PC-9 (cell line): ENCODE data around the gene MAML3. TPM values are rescaled to one million over a fixed set of nuclear protein-coding genes. Genes with fewer than 3 reads are reported as not detected.

ENCODE experiments used
- BruUV-seq: library from RNA; stranded (reverse); fragments of 400-500 nt; replicated peaks from 2 replicates; lab custom pipeline; 2021; lab: Mats Ljungman, UMichigan
- CTCF ChIA-PET: fragments of 300-600 bp; sonication (Branson Sonifier 250); formaldehyde crosslinking; loops from one replicate; lab custom pipeline; 2022; ENCODE audit warnings: antibody characterized with exemption; lab: Charles Lee
- POLR2A ChIA-PET: fragments of 300-600 bp; sonication (Branson Sonifier 250); formaldehyde crosslinking; loops from one replicate; lab custom pipeline; 2022; ENCODE audit warnings: antibody characterized with exemption; ENCODE audit not compliant: unreplicated experiment; lab: Charles Lee
- DNase-seq, 2 experiments: peaks; one replicate each; pipeline versions ENCODE4 v3.0.0 to v3.0.0-alpha.2; 2015 to 2022; ENCODE audit warnings: mixed read lengths in 1 of 2
- H2AFZ ChIP-seq: fragments of 200-600 bp; sonication (generic); 2 replicates; pipeline ENCODE4 v1.8.1; 2017; ENCODE audit warnings: antibody characterized with exemption
- H3F3A ChIP-seq: fragments of 200-600 bp; sonication (generic); 2 replicates; pipeline ENCODE4 v1.8.1; 2017; ENCODE audit warnings: antibody characterized with exemption, mild to moderate bottlenecking, low read depth; ENCODE audit not compliant: insufficient read depth
- H3K27ac ChIP-seq: fragments of 200-600 bp; sonication (generic); 2 replicates; pipeline ENCODE4 v1.6.1; 2016; ENCODE audit warnings: mixed run types
- H3K27me3 ChIP-seq: fragments of 200-600 bp; sonication (generic); 2 replicates; pipeline ENCODE4 v1.6.1; 2016; ENCODE audit warnings: low read depth, mixed run types; ENCODE audit not compliant: insufficient read depth
- H3K36me3 ChIP-seq: fragments of 200-600 bp; sonication (generic); 2 replicates; pipeline ENCODE4 v1.6.1; 2016; ENCODE audit warnings: low read depth, mixed run types
- H3K4me1 ChIP-seq: fragments of 200-600 bp; sonication (generic); replicated peaks from 2 replicates; pipeline ENCODE4 v1.6.1; 2016; ENCODE audit warnings: mixed run types; ENCODE audit not compliant: insufficient read depth
- H3K4me2 ChIP-seq: fragments of 200-600 bp; sonication (generic); 2 replicates; pipeline ENCODE4 v1.6.1; 2017; ENCODE audit warnings: mixed run types
- H3K4me3 ChIP-seq: fragments of 200-600 bp; sonication (generic); 2 replicates; pipeline ENCODE4 v1.6.1; 2016; ENCODE audit warnings: mixed run types
- H3K79me2 ChIP-seq: fragments of 200-600 bp; sonication (generic); 2 replicates; pipeline ENCODE4 v1.6.1; 2017; ENCODE audit warnings: low read depth, mixed run types
- H3K9me2 ChIP-seq: fragments of 200-600 bp; sonication (generic); 2 replicates; pipeline ENCODE4 v1.8.1; 2017; ENCODE audit warnings: mild to moderate bottlenecking; ENCODE audit not compliant: insufficient read depth
- H3K9me3 ChIP-seq: fragments of 200-600 bp; sonication (generic); 2 replicates; pipeline ENCODE4 v1.8.1; 2016; ENCODE audit warnings: low read depth; ENCODE audit not compliant: insufficient read depth
- H4K20me1 ChIP-seq: fragments of 200-600 bp; sonication (generic); 2 replicates; pipeline ENCODE4 v1.8.1; 2017; ENCODE audit not compliant: insufficient read depth
- EZH2 ChIP-seq: fragments of 200-600 bp; sonication (generic); IDR thresholded peaks from 2 replicates; pipeline ENCODE4 v1.8.0; 2017; ENCODE audit warnings: antibody characterized with exemption, low read depth
- intact Hi-C: fragments of 100-400 bp; cut with micrococcal nuclease; formaldehyde crosslinking; loops from one replicate; pipeline ENCODE4 v1.10.0; 2022; ENCODE audit not compliant: unreplicated experiment
- total RNA-seq: library from RNA; stranded (reverse); gene quantifications from 2 replicates; pipeline ENCODE4 v1.2.3, GENCODE V29; 2021
- TF ChIP-seq, protein P1 (sequence below): fragments of 200-600 bp; sonication (generic); conservative IDR thresholded peaks from 2 replicates; pipeline ENCODE4 v1.6.1; 2017; ENCODE audit warnings: mixed run types, antibody characterized with exemption, mild to moderate bottlenecking, moderate library complexity

The MAML3 gene
- total RNA-seq, 1 experiment from 2014 or later = 15.2 TPM

DNA sequence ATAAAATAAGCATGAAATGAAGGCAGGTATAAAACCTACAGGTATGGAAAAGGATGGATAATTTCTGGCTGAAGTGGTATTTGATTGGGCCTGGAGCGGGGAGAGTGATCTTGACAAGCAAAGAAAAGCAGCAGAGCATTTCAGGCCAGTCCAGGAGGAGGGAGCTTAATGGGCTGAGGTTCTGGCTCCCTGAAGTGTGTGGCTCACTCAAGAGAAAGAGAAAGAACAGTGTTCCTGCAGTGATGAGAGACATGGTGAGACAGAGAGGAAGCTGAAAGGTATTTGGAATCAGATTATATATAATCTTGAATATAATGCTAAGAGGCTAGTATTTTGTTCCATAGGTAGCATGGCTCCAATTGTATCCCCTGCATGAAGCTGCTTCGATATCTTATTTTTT is 334.9 kb downstream of the MAML3 start:
- no peak overlapping the region for H2AFZ ChIP-seq
- no peaks in the 10 kb centered on the region for H3K27me3 ChIP-seq
- no peak overlapping the region for H3K4me2 ChIP-seq

DNA sequence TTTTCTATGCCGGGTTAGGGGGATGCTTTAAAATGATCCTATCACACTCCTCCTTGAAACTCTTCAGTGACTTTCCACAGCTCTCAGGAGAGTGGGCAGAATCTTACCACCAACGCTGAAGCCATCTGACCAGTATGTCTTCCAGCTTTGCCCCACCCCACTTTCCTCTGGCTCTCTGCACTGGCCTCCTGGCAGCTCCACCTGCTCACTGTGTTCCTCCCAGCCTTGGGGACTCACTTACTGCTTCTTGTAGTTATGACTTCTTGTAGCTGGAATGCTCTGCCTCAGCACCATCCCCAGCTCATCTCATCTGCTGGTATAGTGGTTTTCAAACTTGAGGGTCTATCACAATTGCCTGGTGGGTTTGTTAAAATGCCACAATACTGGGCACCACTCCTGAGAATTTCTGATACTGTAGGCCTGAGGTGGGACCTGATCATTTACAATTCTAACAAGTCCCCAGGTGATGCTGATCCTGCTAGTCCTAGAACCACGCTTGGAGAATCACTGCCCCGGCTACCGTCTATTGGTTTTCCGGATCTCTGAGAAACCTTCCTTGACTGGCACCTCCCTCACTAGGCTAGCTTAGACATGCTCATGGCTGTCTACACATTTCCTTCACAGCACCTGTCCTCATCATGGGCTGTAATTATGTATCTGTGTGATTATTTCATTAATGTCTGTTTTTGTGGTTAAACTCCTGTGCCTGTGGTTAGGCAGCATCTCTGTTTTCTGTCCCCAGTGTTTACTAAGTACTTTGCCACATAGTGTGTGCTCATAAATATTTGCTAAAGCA is 336.1 kb downstream of the MAML3 start:
- DNase-seq = no peak
- Histone ChIP-seq H3K4me3 (no peak overlapping the region), H2AFZ (no peak overlapping the region), H3K9me2 (no peaks in the 10 kb centered on the region), H3K36me3 (no peaks in the 10 kb centered on the region), H3K4me2 (no peak overlapping the region), H3K9me3 (no peaks in the 10 kb centered on the region), H4K20me1 (no peaks in the 10 kb centered on the region), H3K79me2 (no peaks in the 10 kb centered on the region), H3K27me3 (no peaks in the 10 kb centered on the region), H3K4me1 (no peaks in the 10 kb centered on the region), H3K27ac (no peak overlapping the region), H3F3A (no peaks in the 10 kb centered on the region)
- CTCF ChIA-PET = no interaction called here
- TF ChIP-seq, protein P1, sequence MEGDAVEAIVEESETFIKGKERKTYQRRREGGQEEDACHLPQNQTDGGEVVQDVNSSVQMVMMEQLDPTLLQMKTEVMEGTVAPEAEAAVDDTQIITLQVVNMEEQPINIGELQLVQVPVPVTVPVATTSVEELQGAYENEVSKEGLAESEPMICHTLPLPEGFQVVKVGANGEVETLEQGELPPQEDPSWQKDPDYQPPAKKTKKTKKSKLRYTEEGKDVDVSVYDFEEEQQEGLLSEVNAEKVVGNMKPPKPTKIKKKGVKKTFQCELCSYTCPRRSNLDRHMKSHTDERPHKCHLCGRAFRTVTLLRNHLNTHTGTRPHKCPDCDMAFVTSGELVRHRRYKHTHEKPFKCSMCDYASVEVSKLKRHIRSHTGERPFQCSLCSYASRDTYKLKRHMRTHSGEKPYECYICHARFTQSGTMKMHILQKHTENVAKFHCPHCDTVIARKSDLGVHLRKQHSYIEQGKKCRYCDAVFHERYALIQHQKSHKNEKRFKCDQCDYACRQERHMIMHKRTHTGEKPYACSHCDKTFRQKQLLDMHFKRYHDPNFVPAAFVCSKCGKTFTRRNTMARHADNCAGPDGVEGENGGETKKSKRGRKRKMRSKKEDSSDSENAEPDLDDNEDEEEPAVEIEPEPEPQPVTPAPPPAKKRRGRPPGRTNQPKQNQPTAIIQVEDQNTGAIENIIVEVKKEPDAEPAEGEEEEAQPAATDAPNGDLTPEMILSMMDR = no peak
- no peak for TF ChIP-seq EZH2
- BruUV-seq = no TSS peak
- POLR2A ChIA-PET = no interaction called here
- intact Hi-C loops = no loop called here

More for the DNA sequence above, 334.9 kb downstream of the MAML3 start:
- intact Hi-C loops = no loop called here
- Histone ChIP-seq H3K4me1 (no peaks in the 10 kb centered on the region), H3F3A (no peaks in the 10 kb centered on the region), H3K9me2 (no peaks in the 10 kb centered on the region), H3K9me3 (no peaks in the 10 kb centered on the region), H3K79me2 (no peaks in the 10 kb centered on the region), H3K4me3 (no peak overlapping the region), H3K36me3 (no peaks in the 10 kb centered on the region), H3K27ac (no peak overlapping the region), H4K20me1 (no peaks in the 10 kb centered on the region)
- TF ChIP-seq, protein P1 = no peak
- TF ChIP-seq EZH2 = no peak
- no TSS peak for BruUV-seq
- POLR2A ChIA-PET = no interaction called here
- no peak for DNase-seq
- CTCF ChIA-PET = interaction anchor here (0.6 kb wide), 1 partner anchor 963 kb away, joined by 3 read pairs; no protein-coding TSS in a partner anchor

DNA sequence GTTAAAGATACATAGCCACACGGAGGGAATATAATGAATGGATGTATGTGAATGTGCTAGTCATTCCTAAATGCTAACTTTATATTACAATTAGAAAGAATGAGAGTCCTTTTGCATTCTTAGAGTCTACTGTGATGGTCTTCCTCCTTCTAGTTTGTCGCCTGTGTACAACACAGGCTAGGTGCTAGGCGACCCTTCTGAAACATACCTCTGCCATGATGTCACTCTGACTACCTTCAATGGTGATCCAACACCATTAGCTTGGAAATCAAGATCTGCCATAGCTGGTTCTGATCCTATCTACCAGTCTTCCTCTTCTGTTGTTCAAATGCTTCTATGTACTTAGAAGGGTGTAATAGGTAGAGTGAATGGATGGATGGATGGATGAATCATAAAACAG is 337.1 kb downstream of the MAML3 start:
- Histone ChIP-seq H4K20me1 (no peaks in the 10 kb centered on the region), H3K9me2 (no peaks in the 10 kb centered on the region), H3K27me3 (no peaks in the 10 kb centered on the region), H3K79me2 (no peaks in the 10 kb centered on the region), H3K9me3 (no peaks in the 10 kb centered on the region), H3F3A (no peaks in the 10 kb centered on the region), H3K36me3 (no peaks in the 10 kb centered on the region), H2AFZ (no peak overlapping the region), H3K4me3 (no peak overlapping the region), H3K4me2 (no peak overlapping the region), H3K27ac (no peak overlapping the region), H3K4me1 (no peaks in the 10 kb centered on the region)
- TF ChIP-seq EZH2 = no peak
- TF ChIP-seq, protein P1 = no peak
- no TSS peak for BruUV-seq
- ChIA-PET CTCF (no interaction called here), POLR2A (no interaction called here)
- no peak for DNase-seq
- intact Hi-C loops = no loop called here
